ENCODE measurements around the gene GPR156.
"Not testable (repeated sequence)": the region's sequence is repeated elsewhere in the genome, so short reads cannot be mapped to it uniquely, and the experiment has no call there.

Gene GPR156

DNA sequence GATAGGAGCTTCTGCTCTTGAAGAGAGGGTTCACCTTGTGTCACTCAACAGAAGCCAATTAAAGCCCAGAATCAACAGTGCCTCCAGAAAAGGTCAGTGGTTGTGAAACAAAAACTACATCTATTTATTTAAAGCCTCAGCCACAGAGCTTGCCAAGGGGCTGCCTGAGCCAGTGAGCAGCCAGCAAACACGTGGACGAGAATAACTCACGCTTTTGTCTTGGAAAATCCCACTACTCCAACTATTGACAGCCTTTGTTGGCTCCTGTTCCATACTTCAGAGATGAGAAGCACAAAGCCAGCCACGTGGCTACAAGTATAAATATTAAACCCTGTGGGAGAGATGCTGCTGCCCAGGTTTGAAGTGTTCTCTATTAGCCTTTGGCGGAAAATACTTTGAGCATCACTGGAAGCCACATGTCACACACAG is 10.3 kb downstream of the GPR156 start:
- no peak for DNase-seq (ENCODE audit: low spot score)

DNA sequence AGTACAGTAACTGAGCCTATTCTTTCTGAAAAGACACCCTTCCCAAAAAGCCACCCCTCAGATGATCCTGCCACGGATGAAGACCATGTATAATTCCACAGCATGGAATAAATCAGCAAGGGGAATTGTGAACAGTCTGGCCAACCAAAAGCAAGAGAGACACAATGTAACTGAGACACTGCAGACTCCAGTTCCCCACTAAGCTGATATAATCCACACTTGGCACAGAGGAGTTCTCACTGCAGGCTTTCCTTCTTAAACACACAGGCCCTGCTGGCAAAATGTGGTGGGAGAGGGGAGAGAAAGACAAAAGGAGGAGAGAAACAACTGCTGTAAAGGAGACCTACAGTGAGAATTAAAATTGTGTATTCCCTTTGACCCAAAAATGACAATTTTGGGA is 12.7 kb downstream of the GPR156 start:
- no peak for DNase-seq (ENCODE audit: low spot score)

GRCh38 chr3:120265989-120266388 is 19.0 kb downstream of the GPR156 start:
- DNase-seq (ENCODE audit: low spot score), result no peak

- DNase-seq (ENCODE audit: low spot score), result no peak
These were observed 20.1 kb downstream of the GPR156 start for GRCh38 chr3:120264963-120265362.

- DNase-seq (ENCODE audit: low spot score), result no peak
These were observed 21.2 kb downstream of the GPR156 start for GRCh38 chr3:120263792-120264191.

GRCh38 chr3:120258009-120258408 is 27.0 kb downstream of the GPR156 start:
- DNase-seq (ENCODE audit: low spot score), result no peak

DNA sequence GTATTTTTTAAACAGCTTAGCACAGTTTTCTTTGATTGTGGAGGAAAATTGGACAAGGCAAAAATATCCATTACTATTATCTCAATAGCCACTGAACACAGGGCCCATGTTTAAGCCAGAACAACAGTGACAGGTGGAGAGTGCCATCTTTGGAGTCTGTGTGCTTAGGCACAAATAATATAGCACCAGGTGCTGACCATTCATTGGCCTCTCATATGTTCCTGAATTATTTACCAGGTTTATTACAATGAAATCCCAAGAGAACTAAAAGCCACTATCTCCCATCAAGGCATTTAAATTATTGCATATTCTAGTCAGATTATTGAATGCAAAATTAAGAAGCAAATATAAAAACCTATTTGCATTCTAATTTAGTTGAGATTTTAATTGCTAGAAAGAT is 39.6 kb downstream of the GPR156 start:
- DNase-seq (ENCODE audit: low spot score), result no peak

DNA sequence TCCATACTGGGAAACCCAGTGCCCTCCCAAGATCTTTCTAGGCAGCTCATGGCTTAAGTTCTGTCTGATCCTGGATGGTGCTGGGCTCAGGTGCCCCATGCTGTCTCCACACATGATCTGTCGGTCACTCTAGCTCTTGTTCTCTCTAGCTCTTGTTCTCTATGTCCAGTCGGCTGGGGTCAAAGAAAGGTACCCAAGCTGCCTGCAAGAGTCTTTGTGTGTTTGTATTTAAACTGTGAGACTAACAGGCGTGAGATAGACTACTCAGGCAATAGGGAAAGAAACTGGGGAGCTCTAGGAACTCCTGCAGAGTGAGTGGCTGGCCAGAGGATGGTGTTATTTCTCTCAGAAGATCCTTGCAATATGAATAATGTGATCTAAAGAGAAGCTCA is 40.2 kb downstream of the GPR156 start:
- DNase-seq (ENCODE audit: low spot score), result no peak

DNA sequence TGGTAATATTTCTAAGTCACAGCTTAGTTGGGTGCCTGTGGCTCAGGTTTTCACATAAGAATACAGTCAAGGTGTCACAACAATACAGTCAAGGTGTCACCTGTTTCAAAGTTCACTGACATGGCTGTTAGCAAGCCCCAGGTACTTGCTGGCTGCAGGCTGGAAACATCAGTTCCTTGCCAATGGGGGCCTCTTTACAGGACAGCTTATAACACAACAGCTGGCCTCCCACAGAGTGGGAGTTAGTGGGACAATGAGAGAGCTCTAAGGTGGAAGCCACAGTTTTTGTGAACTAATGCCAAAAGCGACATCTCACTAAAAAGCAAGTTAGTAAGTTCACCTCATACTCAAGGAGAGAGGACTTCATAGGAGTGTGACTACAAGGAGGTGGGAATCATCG is 45.4 kb downstream of the GPR156 start:
- DNase-seq (ENCODE audit: low spot score), result no peak

DNA sequence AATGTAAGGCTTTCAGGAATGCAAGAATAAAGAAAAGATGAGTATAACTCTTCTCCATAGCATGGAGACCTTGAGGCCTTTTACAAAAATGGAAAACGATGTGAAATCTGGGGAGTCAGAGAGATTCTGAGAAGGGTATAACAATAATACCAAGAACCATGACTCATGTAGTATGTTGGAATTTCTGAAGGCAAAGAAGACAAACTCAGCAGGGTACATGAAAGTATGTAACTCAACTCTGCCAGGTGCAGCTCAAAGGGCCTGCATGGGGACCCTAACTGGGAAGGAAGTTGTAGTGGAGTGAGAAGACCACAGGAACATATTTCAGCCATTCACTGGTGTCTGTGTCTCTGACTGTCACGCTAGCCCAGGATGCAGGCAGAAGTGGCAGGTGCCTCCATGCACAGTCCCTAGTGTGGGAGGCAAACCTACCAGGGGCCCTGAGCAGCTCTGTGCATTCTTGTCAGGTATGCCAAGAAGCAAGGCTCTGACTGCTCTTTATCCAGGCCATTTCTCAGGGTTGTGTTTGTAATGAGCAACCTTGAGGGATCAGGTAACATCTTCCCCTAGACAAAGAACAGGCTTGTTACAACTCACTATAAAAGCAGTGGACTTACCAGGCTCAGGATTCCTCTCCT is 57.2 kb downstream of the GPR156 start:
- DNase-seq (ENCODE audit: low spot score), result no peak

DNA sequence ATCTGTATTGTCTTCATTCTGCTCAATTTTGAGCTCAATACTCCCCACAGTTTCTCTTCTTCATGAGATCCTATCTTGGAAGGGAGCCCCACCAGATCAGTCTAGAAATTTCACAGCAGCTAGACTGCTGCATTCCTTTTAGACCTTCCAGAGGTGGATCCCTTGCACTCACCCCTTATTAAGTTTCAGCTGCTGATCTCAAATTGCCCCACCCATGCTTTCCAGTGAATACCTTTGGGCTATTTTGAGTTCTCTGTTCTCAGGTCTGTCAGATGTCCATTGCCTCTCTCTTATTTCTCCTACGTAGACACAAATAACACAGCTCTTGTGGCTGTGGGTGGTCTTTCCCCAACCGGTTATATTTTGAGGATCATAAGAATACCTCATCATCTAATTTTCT is 60.8 kb downstream of the GPR156 start:
- DNase-seq (ENCODE audit: low spot score), result no peak

DNA sequence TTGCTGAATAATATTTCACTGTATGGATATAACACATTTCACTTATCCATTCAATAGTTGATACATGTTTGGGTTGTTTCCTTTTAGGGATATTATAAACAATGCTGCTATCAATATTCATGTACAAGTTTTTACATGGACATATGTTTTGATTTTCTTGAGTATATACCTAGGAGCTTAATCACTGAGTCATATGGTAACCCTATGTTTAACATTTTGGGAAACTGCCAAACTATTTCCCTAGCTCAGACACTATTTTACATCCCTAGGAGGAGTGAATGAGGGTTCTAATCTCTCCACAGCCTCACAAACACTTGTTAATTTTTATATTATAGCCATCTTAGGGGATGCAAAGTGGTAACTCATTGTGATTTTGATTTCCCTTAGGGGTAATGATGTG is 66.0 kb downstream of the GPR156 start:
- no peak for DNase-seq (ENCODE audit: low spot score)

DNA sequence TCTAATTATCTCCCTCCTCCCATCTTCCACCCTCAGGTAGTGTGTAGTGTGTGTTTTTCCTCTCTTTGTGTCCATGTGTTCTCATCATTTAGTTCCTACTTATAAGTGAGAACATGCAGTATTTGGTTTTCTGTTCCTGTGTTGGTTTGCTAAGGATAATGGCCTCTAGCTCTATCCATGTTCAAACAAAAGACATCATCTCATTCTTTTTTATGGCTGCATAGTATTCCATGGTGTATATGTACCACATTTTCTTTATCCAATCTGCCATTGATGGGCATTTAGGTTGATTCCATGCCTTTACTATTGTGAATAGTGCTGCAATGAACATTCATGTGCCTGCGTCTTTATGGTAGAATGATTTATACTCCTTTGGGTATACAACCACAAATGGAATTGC is 68.4 kb downstream of the GPR156 start:
- DNase-seq (ENCODE audit: low spot score), result not testable (repeated sequence)

DNA sequence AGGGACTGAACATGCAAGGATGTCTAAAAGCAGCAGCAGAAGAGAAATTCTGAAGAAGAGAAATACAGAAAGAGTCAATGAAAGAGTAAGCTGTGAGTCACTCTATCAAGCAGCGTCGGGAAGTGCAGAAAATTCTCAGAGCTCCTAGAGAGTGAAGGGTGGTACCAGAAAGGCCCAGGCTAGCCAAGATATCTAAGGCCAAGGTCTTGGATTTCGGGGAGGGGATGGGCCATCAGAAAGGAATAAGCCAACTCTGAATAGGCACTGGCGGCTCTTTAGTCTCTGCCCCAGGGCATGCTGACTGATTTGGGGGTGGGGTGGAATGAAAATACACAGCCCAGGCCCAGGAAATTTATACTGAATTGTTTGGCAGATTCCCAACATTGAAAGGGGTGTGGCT is 70.8 kb downstream of the GPR156 start:
- DNase-seq (ENCODE audit: low spot score), result no peak

DNA sequence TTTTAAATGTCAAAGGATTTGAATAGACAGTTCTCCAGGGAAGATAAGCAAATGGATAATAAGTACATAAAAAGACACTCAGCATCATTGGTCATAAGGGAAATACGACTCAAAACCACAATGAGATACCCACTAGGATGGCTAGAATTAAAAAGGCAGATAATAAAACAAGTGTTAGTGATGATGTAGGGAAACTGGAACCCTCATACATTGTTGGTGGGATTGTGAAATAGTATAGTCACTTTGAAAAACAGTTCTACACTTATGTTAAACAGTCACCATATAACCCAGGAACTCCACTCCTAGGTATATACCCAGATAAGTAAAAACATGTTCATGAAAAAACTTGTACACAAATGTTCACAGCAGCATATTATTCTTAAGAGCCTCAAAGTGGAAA is 72.5 kb downstream of the GPR156 start:
- DNase-seq (ENCODE audit: low spot score), result no peak

- DNase-seq (ENCODE audit: low spot score), result no peak
These were observed 75.6 kb downstream of the GPR156 start for GRCh38 chr3:120209425-120209824.

GRCh38 chr3:120204338-120204737 is 80.7 kb downstream of the GPR156 start:
- DNase-seq (ENCODE audit: low spot score), result no peak

DNA sequence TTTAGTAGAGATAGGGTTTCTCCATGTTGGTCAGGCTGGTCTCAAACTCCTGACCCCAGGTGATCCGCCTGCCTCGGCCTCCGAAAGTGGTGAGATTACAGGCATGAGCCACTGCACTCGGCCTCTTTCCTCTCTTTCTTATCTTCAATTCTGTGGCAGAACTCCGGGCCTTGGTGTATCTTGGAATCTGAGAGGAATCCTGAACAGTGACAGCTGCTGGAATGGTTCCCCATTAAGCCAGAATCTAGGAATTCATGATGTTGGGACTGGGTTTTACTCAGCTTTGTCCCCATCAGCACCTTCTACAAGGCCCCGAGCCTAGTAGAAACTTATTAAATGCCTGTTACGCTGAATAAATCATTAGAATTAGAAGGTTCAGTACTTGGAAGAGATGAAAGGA is 81.4 kb downstream of the GPR156 start:
- DNase-seq (ENCODE audit: low spot score), result no peak

GRCh38 chr3:120203016-120203415 is 82.0 kb downstream of the GPR156 start:
- no peak for DNase-seq (ENCODE audit: low spot score)

- no peak for DNase-seq (ENCODE audit: low spot score)
These were observed 82.7 kb downstream of the GPR156 start for GRCh38 chr3:120202363-120202762.

DNA sequence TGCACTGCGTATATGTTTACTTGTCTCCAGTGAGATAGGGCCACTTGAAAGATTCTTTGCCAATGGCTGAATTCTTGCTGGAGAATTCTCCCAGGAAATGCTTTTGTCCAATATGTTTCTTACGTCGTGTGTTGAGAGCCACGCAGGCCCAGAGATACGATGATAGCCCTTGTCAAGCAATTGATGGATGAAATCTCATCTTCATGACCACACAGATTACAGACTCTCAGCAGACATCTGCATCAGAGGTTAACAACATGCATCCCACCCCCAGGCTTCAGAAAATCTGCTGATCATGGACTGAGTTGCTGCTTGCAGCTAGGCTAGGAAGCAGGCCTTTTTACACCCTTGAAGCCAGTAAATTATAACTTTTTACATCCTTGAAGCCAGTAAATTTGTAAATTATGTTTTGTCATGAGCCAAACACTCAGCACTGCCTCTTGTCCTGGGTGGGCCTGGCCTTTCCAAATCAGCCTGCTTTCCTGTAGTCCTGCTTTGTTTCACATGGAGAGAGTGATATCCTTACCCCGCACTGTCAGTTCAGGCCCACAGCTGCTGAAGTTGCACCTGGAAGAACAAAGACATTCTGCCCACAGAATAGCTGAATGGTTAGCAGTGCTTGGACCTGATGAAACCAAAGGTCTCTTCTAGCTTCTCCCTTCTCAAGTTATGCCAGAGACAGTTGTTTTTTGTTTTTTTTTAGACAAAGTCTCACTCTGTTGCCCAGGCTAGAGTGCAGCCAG is 84.4 kb downstream of the GPR156 start:
- DNase-seq (ENCODE audit: low spot score), result no peak

DNA sequence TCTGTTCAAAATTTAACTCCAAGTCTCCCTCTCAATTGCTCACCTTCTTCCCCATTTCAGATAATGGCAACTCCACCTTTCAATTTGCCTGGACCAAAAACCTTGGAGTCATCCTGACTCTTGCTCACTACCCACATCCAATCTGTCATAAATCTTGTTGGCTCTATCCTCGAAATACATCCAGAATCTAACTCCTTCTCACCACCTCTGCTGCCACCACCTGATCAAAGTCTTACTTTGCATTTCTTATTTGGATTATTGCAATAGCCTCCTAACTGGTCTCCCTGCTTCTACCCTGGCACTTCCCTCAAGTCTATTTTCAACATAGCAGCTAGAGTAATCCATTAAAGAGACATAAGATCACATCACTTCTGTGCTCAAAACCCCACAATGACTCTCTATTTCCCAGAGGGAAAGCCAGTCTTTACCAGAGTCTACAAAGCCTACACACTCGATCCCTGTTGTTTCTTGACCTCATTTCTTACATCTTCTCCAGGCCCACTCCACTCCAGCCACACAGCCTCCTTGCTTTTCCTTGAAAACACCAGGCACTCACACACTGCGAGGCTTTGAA is 86.6 kb downstream of the GPR156 start:
- DNase-seq (ENCODE audit: low spot score), result no peak

DNA sequence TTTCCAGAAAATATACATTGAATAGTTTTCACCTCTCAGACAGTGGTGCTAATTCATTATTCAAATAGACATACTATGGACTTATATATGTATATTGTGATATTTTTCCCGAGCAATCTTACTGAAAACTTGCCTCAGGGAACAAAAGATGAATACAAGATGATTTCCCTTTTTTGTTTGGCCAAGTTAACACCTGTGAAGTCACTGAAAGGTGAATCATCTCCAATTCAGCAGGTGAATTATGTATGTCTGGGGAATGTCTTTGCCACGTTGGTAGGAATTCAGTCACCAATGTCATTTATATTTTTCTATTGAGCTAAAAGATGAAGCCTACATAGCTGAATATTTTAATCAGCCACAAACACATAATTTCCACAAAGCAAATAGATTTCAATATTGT is 88.2 kb downstream of the GPR156 start:
- no peak for DNase-seq (ENCODE audit: low spot score)

DNA sequence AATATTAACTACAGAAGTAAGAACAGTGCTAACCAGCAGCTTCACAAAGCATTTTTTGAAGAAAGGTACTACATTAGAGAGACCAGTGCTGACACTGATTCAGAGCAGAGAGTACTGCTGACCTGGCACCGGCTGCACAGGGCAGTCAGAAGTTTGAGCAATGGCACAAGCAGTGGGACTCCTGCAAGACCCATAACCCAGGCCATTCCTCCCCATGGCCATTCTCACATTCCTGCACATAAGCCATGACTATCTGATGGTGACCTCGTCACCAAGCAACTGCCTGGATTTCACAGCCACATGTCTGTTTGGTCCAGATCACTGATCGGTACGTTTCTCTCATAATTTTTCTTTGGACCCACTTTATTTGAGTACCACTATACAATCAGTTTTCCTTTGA is 88.7 kb downstream of the GPR156 start:
- no peak for DNase-seq (ENCODE audit: low spot score)

Data from CD4-positive, alpha-beta T cell treated with Interleukin-6 at 100 ng/mL for 8 hours (primary cell).